H9 (cell line): Measurements from ENCODE around the gene ACSF3. TPM values are rescaled to one million over a fixed set of nuclear protein-coding genes. Genes with fewer than 3 reads are reported as not detected.

Experiments used
- DNase-seq: peaks from one replicate; pipeline ENCODE4 v3.0.0-alpha.2; 2017
- H2AFZ ChIP-seq: one replicate; pipeline ENCODE4 v1.6.1; 2013; ENCODE audit warnings: mild to moderate bottlenecking, low read length, control low read depth, moderate library complexity
- H2AK5ac ChIP-seq: 2 replicates; pipeline ENCODE4 v1.6.1; 2013; ENCODE audit warnings: low read length, control low read depth, mixed read lengths; ENCODE audit not compliant: insufficient read length
- H2BK120ac ChIP-seq: one replicate; pipeline ENCODE4 v1.6.1; 2013; ENCODE audit warnings: low read depth, mild to moderate bottlenecking, low read length, control low read depth, inconsistent platforms; ENCODE audit not compliant: poor library complexity, severe bottlenecking
- H2BK12ac ChIP-seq: 2 replicates; pipeline ENCODE4 v1.6.1; 2013; ENCODE audit warnings: low read length, control low read depth, mixed read lengths, low read depth; ENCODE audit not compliant: insufficient read length
- H2BK15ac ChIP-seq: 2 replicates; pipeline ENCODE4 v1.6.1; 2013; ENCODE audit warnings: low read depth, low read length, control low read depth
- H2BK20ac ChIP-seq: one replicate; pipeline ENCODE4 v1.6.1; 2013; ENCODE audit warnings: low read depth, mild to moderate bottlenecking, low read length, control low read depth, inconsistent platforms; ENCODE audit not compliant: poor library complexity, severe bottlenecking
- H2BK5ac ChIP-seq: 2 replicates; pipeline ENCODE4 v1.6.1; 2013; ENCODE audit warnings: low read length, control low read depth, mixed read lengths; ENCODE audit not compliant: insufficient read length
- H3K14ac ChIP-seq: 2 replicates; pipeline ENCODE4 v1.6.1; 2013; ENCODE audit warnings: low read length, control low read depth; ENCODE audit not compliant: insufficient read depth
- H3K18ac ChIP-seq: 2 replicates; pipeline ENCODE4 v1.6.1; 2013; ENCODE audit warnings: low read depth, mild to moderate bottlenecking, mixed read lengths, low read length, control low read depth; ENCODE audit not compliant: insufficient read length
- H3K23ac ChIP-seq: 2 replicates; pipeline ENCODE4 v1.6.1; 2013; ENCODE audit warnings: low read length, control low read depth, mixed read lengths, low read depth; ENCODE audit not compliant: insufficient read length
- H3K23me2 ChIP-seq: 2 replicates; pipeline ENCODE4 v1.6.1; 2013; ENCODE audit warnings: low read depth, mild to moderate bottlenecking, mixed read lengths, low read length, control low read depth; ENCODE audit not compliant: insufficient read length, poor library complexity, severe bottlenecking
- H3K27ac ChIP-seq: 2 replicates; pipeline ENCODE4 v1.5.1; 2013; ENCODE audit warnings: low read length, control low read depth, mixed read lengths, low read depth; ENCODE audit not compliant: insufficient read length
- H3K27me3 ChIP-seq: 2 replicates; pipeline ENCODE4 v1.6.1; 2013; ENCODE audit warnings: low read length, control low read depth, inconsistent platforms; ENCODE audit not compliant: insufficient read depth
- H3K4ac ChIP-seq: 2 replicates; pipeline ENCODE4 v1.6.1; 2013; ENCODE audit warnings: low read depth, mild to moderate bottlenecking, control low read depth, inconsistent platforms, low read length, moderate library complexity
- H3K4me1 ChIP-seq: 2 replicates; pipeline ENCODE4 v1.6.1; 2013; ENCODE audit warnings: low read length, control low read depth, inconsistent platforms; ENCODE audit not compliant: insufficient read depth
- H3K4me2 ChIP-seq: 2 replicates; pipeline ENCODE4 v1.6.1; 2013; ENCODE audit warnings: low read length, control low read depth, mixed read lengths; ENCODE audit not compliant: insufficient read length, insufficient read depth
- H3K56ac ChIP-seq: 2 replicates; pipeline ENCODE4 v1.6.1; 2013; ENCODE audit warnings: low read depth, mild to moderate bottlenecking, mixed read lengths, low read length, control low read depth; ENCODE audit not compliant: insufficient read length
- H3K79me1 ChIP-seq: 2 replicates; pipeline ENCODE4 v1.6.1; 2013; ENCODE audit warnings: low read depth, mild to moderate bottlenecking, moderate library complexity, low read length, control low read depth, inconsistent platforms; ENCODE audit not compliant: insufficient read depth, poor library complexity, severe bottlenecking
- H3K79me2 ChIP-seq: 2 replicates; pipeline ENCODE4 v1.6.1; 2013; ENCODE audit warnings: low read length, control low read depth, inconsistent platforms; ENCODE audit not compliant: insufficient read depth
- H3K9ac ChIP-seq: 2 replicates; pipeline ENCODE4 v1.6.1; 2013; ENCODE audit warnings: low read length, control low read depth, mixed read lengths; ENCODE audit not compliant: insufficient read length; ENCODE audit errors: extremely low read depth
- H3K9me3 ChIP-seq: one replicate; pipeline ENCODE4 v1.6.1; 2013; ENCODE audit warnings: low read depth, low read length, inconsistent platforms; ENCODE audit not compliant: control insufficient read depth
- H3T11ph ChIP-seq: one replicate; pipeline ENCODE4 v1.6.1; 2013; ENCODE audit warnings: mild to moderate bottlenecking, low read length, control low read depth, inconsistent platforms
- H4K20me1 ChIP-seq: one replicate; pipeline ENCODE4 v1.6.1; 2013; ENCODE audit not compliant: control insufficient read depth, insufficient read length, insufficient read depth
- H4K5ac ChIP-seq: 2 replicates; pipeline ENCODE4 v1.6.1; 2013; ENCODE audit warnings: low read depth, mild to moderate bottlenecking, mixed read lengths, low read length, control low read depth; ENCODE audit not compliant: insufficient read length
- H4K8ac ChIP-seq: replicated peaks from 2 replicates; pipeline ENCODE4 v1.6.1; 2013; ENCODE audit warnings: low read length, control low read depth, mixed read lengths, low read depth; ENCODE audit not compliant: insufficient read length
- H4K91ac ChIP-seq: 2 replicates; pipeline ENCODE4 v1.6.1; 2013; ENCODE audit warnings: low read depth, mild to moderate bottlenecking, moderate library complexity, mixed read lengths, low read length, control low read depth; ENCODE audit not compliant: insufficient read length
- H3K27ac Mint-ChIP-seq, 3 experiments: 2 replicates in 2 of 3; 3 replicates in 1 of 3; pipeline ENCODE4 v1.8.0; 2020 to 2021; ENCODE audit warnings: mixed read lengths in 3 of 3, mild to moderate bottlenecking in 1 of 3, moderate library complexity in 1 of 3
- H3K27me3 Mint-ChIP-seq: 2 replicates; pipeline ENCODE4 v1.8.0; 2021; ENCODE audit warnings: low read depth, mild to moderate bottlenecking, moderate library complexity, mixed read lengths
- H3K36me3 Mint-ChIP-seq, 3 experiments: 2 replicates in 2 of 3; 3 replicates in 1 of 3; pipeline ENCODE4 v1.8.0; 2020 to 2021; ENCODE audit warnings: low read depth in 3 of 3, mixed read lengths in 3 of 3; ENCODE audit not compliant: insufficient read depth in 1 of 3
- H3K4me1 Mint-ChIP-seq, 2 experiments: 2 replicates each; pipeline ENCODE4 v1.8.0; 2020; ENCODE audit warnings: mixed read lengths in 2 of 2
- H3K4me3 Mint-ChIP-seq, 2 experiments: 2 replicates in 1 of 2; 3 replicates in 1 of 2; pipeline ENCODE4 v1.8.0; 2020 to 2021; ENCODE audit warnings: mild to moderate bottlenecking in 2 of 2, mixed read lengths in 2 of 2, moderate library complexity in 1 of 2
- H3K9me3 Mint-ChIP-seq, 2 experiments: 2 replicates in 1 of 2; 3 replicates in 1 of 2; pipeline ENCODE4 v1.8.0; 2020; ENCODE audit warnings: mild to moderate bottlenecking in 2 of 2, mixed read lengths in 2 of 2, moderate library complexity in 1 of 2
- CTCF ChIP-seq: fragments of 200-600 bp; sonication (generic); conservative IDR thresholded peaks from 3 replicates; pipeline ENCODE4 v1.8.0; 2021; ENCODE audit warnings: antibody characterized with exemption, mild to moderate bottlenecking
- WGBS: extraction: QIAGEN DNeasy Blood & Tissue Kit; methylation state at CpG from one replicate; pipeline ENCODE4 v1.1.7; 2013; ENCODE audit warnings: missing lambda C conversion rate, low lambda C conversion rate, mixed read lengths; ENCODE audit not compliant: insufficient read length; ENCODE audit errors: extremely low coverage; 5-methylcytosine and 5-hydroxymethylcytosine counted together
- total RNA-seq: library from RNA; stranded (reverse); gene quantifications from 2 replicates; pipeline ENCODE4 v1.2.1, GENCODE V29; 2021

ACSF3 gene
- total RNA-seq, 1 experiment from 2014 or later, result 31.3 TPM

- Histone ChIP-seq H4K91ac (no peak overlapping the region), H2BK15ac (no peak overlapping the region), H4K5ac (no peak overlapping the region), H3K23me2 (no peaks in the 10 kb centered on the region), H4K20me1 (no peaks in the 10 kb centered on the region), H3K4me2 (no peak overlapping the region), H3K79me2 (no peaks in the 10 kb centered on the region), H3K23ac (no peak overlapping the region), H3K14ac (no peak overlapping the region), H3K4me1 (no peaks in the 10 kb centered on the region), H3K4ac (no peak overlapping the region), H2BK5ac (no peak overlapping the region), H2AK5ac (no peak overlapping the region), H2BK20ac (no peak overlapping the region), H3K56ac (no peak overlapping the region), H3K9me3 (no peaks in the 10 kb centered on the region), H3K27me3 (no peaks in the 10 kb centered on the region), H3T11ph (no peak overlapping the region), H3K79me1 (no peaks in the 10 kb centered on the region), H2BK12ac (no peak overlapping the region), H2AFZ (no peak overlapping the region), H3K27ac (no peak overlapping the region), H4K8ac (no peak overlapping the region), H3K9ac (no peak overlapping the region), H2BK120ac (no peak overlapping the region), H3K18ac (no peak overlapping the region)
- no CpG with 5 or more reads among the region's 13 CpGs for WGBS
- no peak for DNase-seq
- H3K27ac Mint-ChIP-seq, result peak overlapping the region in 1 of 3 experiments; percentile 79; a peak in 1 of 7 replicates
- no peak overlapping the region for H3K4me3 Mint-ChIP-seq
- no peaks in the 10 kb centered on the region for H3K27me3 Mint-ChIP-seq
- TF ChIP-seq CTCF, result no peak
- H3K36me3 Mint-ChIP-seq, result peaks cover 9 to 21% (median 20%) of the 10 kb centered on the region in 3 experiments
- peaks cover 0 to 1% of the 10 kb centered on the region in 2 experiments; a peak in 1 of 5 replicates for H3K9me3 Mint-ChIP-seq
- H3K4me1 Mint-ChIP-seq, result no peaks in the 10 kb centered on the region
These were observed 48.2 kb downstream of the ACSF3 start for GRCh38 chr16:89141884-89142267.
